ENCODE results near the gene TEX55.

The TEX55 gene

DNA sequence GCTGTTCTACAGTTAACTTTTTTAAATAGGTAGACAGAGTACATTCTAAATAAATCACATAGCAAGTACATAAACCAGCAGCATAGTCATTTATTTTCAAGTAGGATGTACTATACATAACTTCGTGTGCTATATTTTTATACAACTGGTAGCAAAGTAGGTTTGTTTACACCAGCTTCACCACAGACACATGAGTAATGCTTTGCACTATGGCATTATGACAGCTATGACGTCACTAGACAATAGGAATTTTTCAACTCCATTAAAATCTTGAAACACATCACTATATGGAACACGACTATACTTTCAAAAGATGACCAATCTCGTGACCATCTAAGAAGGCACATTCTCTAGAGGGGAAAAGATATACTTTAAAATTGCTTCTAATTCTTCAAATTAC, 3.5 kb downstream of the TEX55 start:
- no peak for TF ChIP-seq GABPA (IDR thresholded peaks at IDR 0.05; ENCODE audit: low read depth)
- TF ChIP-seq, protein P1, sequence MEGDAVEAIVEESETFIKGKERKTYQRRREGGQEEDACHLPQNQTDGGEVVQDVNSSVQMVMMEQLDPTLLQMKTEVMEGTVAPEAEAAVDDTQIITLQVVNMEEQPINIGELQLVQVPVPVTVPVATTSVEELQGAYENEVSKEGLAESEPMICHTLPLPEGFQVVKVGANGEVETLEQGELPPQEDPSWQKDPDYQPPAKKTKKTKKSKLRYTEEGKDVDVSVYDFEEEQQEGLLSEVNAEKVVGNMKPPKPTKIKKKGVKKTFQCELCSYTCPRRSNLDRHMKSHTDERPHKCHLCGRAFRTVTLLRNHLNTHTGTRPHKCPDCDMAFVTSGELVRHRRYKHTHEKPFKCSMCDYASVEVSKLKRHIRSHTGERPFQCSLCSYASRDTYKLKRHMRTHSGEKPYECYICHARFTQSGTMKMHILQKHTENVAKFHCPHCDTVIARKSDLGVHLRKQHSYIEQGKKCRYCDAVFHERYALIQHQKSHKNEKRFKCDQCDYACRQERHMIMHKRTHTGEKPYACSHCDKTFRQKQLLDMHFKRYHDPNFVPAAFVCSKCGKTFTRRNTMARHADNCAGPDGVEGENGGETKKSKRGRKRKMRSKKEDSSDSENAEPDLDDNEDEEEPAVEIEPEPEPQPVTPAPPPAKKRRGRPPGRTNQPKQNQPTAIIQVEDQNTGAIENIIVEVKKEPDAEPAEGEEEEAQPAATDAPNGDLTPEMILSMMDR (IDR thresholded peaks at IDR 0.05; ENCODE audit: insufficient read depth, low read length), result no peak
- TF ChIP-seq SPI1 (IDR thresholded peaks at IDR 0.05; ENCODE audit: borderline replicate concordance, low read depth), result no peak
- no peak for TF ChIP-seq POLR2AphosphoS5 (IDR thresholded peaks at IDR 0.05; ENCODE audit: low read depth)
- TF ChIP-seq, protein P2, sequence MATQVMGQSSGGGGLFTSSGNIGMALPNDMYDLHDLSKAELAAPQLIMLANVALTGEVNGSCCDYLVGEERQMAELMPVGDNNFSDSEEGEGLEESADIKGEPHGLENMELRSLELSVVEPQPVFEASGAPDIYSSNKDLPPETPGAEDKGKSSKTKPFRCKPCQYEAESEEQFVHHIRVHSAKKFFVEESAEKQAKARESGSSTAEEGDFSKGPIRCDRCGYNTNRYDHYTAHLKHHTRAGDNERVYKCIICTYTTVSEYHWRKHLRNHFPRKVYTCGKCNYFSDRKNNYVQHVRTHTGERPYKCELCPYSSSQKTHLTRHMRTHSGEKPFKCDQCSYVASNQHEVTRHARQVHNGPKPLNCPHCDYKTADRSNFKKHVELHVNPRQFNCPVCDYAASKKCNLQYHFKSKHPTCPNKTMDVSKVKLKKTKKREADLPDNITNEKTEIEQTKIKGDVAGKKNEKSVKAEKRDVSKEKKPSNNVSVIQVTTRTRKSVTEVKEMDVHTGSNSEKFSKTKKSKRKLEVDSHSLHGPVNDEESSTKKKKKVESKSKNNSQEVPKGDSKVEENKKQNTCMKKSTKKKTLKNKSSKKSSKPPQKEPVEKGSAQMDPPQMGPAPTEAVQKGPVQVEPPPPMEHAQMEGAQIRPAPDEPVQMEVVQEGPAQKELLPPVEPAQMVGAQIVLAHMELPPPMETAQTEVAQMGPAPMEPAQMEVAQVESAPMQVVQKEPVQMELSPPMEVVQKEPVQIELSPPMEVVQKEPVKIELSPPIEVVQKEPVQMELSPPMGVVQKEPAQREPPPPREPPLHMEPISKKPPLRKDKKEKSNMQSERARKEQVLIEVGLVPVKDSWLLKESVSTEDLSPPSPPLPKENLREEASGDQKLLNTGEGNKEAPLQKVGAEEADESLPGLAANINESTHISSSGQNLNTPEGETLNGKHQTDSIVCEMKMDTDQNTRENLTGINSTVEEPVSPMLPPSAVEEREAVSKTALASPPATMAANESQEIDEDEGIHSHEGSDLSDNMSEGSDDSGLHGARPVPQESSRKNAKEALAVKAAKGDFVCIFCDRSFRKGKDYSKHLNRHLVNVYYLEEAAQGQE (IDR thresholded peaks at IDR 0.05; ENCODE audit: insufficient replicate concordance, low read depth), result no peak
- no peak overlapping the region for H3K27ac ChIP-seq (replicated peaks)
- no peak for DNase-seq (ENCODE audit: low read depth in 1 of 2, low spot score in 1 of 2)
- H3K4me3 ChIP-seq (replicated peaks; ENCODE audit: insufficient read depth, low read length), result no peak overlapping the region
- no peaks in the 10 kb centered on the region for H3K27me3 ChIP-seq (ENCODE audit: insufficient read depth, poor library complexity, severe bottlenecking)

DNA sequence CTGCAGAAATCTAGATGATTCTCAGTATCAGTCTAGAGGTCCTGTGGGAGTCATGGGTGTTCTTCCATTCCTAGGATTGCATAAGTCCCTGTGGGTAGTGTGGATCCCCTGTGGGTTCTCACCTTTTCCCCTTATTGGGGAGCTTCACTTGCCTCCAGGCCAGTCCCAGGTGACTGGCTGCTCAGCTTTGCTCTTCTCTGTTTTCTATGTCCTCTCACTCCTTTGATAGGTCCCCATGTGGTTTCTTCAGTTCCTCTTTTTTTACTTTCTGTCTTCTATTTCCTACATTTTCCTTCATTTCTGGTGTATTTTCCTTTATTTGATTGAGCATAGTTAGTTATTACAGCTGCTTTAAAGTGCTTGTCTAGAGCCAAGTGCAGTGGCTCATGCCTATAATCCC, 10.9 kb downstream of the TEX55 start:
- TF ChIP-seq SPI1 (IDR thresholded peaks at IDR 0.05; ENCODE audit: borderline replicate concordance, low read depth), result peak; percentile 73
- TF ChIP-seq GABPA (IDR thresholded peaks at IDR 0.05; ENCODE audit: low read depth), result no peak
- no peak for DNase-seq (ENCODE audit: low read depth in 1 of 2, low spot score in 1 of 2)
- H3K27ac ChIP-seq (replicated peaks), result no peak overlapping the region
- H3K27me3 ChIP-seq (ENCODE audit: insufficient read depth, poor library complexity, severe bottlenecking), result no peaks in the 10 kb centered on the region
- no peak overlapping the region for H3K4me3 ChIP-seq (replicated peaks; ENCODE audit: insufficient read depth, low read length)

DNA sequence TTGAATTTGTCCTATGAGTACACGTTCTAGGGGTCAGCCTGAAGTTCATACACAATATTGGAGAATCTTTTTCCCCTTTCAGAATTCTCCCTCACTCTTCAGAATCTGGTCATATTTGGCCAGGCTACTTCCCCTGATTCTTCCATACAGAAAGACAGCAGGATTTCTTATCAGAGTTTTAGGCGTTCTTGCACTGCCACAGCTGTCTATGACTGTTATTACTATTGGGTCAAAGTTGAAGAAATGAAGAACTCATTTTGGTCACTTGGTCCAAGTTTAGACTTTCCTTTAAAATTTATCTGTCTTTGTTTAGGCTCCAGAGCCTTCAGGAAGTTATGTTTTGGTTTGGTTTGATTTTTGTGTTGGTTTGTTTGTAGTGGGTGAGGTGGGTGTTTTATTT, 12.0 kb downstream of the TEX55 start:
- Histone ChIP-seq H3K27me3 (ENCODE audit: insufficient read depth, poor library complexity, severe bottlenecking) (no peaks in the 10 kb centered on the region), H3K27ac (replicated peaks) (no peak overlapping the region), H3K4me3 (replicated peaks; ENCODE audit: insufficient read depth, low read length) (no peak overlapping the region)
- no peak for DNase-seq (ENCODE audit: low read depth in 1 of 2, low spot score in 1 of 2)
- TF ChIP-seq POLR2AphosphoS5 (IDR thresholded peaks at IDR 0.05; ENCODE audit: low read depth) (no peak), GABPA (IDR thresholded peaks at IDR 0.05; ENCODE audit: low read depth) (no peak), SPI1 (IDR thresholded peaks at IDR 0.05; ENCODE audit: borderline replicate concordance, low read depth) (no peak)
- TF ChIP-seq, protein P1 (IDR thresholded peaks at IDR 0.05; ENCODE audit: insufficient read depth, low read length), result no peak

DNA sequence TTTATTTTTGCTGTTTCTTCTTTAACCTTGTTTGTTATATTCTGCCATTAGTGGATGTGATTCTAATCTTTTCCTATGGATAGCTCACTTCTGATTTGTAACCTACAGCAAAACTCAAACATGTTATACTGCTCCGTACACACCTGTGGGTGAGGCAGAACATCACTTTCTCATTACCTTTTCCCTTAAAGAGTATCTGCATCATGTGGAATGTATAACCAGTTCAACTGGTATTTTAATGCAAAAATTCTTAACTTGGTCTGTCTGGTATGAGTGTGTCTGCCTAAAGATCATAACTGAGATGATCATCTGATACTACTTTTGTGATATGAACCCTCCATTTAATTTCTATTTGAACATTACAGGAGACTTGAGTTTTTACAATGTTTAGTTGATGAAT, 14.4 kb downstream of the TEX55 start:
- no peaks in the 10 kb centered on the region for H3K27me3 ChIP-seq (ENCODE audit: insufficient read depth, poor library complexity, severe bottlenecking)
- DNase-seq (ENCODE audit: low read depth in 1 of 2, low spot score in 1 of 2), result no peak
- no peak overlapping the region for H3K4me3 ChIP-seq (replicated peaks; ENCODE audit: insufficient read depth, low read length)
- no peak overlapping the region for H3K27ac ChIP-seq (replicated peaks)
- TF ChIP-seq GABPA (IDR thresholded peaks at IDR 0.05; ENCODE audit: low read depth) (no peak), POLR2AphosphoS5 (IDR thresholded peaks at IDR 0.05; ENCODE audit: low read depth) (no peak), SPI1 (IDR thresholded peaks at IDR 0.05; ENCODE audit: borderline replicate concordance, low read depth) (no peak)
- TF ChIP-seq, protein P1 (IDR thresholded peaks at IDR 0.05; ENCODE audit: insufficient read depth, low read length), result no peak
- TF ChIP-seq, protein P2 (IDR thresholded peaks at IDR 0.05; ENCODE audit: insufficient replicate concordance, low read depth), result no peak
